ENCODE measurements around the gene RAET1E. TPM values are rescaled to one million over a fixed set of nuclear protein-coding genes. Genes with fewer than 3 reads are reported as not detected.

Gene RAET1E
- total and polyA plus RNA-seq, 2 experiments from 2014 or later = not detected

DNA sequence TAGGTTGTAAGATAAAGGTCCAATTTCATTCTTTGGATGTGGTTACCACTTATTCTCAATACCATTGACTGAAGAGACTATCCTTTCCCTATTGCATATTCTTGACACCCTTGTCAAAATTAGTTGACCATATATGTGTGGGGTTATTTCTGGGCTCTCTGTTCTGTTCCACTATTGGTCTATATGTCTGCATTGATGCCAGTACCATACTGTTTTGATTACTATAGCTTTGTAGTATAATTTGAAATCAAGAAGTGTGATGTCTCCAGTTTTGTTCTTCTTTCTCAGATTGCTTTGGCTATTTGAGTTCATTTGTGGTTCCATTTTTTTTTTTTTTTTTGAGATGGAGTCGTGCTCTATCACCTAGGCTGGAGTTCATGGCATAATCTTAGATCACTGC lies 25.7 kb downstream of the RAET1E start (continued):
- TF ChIP-seq, protein P1, sequence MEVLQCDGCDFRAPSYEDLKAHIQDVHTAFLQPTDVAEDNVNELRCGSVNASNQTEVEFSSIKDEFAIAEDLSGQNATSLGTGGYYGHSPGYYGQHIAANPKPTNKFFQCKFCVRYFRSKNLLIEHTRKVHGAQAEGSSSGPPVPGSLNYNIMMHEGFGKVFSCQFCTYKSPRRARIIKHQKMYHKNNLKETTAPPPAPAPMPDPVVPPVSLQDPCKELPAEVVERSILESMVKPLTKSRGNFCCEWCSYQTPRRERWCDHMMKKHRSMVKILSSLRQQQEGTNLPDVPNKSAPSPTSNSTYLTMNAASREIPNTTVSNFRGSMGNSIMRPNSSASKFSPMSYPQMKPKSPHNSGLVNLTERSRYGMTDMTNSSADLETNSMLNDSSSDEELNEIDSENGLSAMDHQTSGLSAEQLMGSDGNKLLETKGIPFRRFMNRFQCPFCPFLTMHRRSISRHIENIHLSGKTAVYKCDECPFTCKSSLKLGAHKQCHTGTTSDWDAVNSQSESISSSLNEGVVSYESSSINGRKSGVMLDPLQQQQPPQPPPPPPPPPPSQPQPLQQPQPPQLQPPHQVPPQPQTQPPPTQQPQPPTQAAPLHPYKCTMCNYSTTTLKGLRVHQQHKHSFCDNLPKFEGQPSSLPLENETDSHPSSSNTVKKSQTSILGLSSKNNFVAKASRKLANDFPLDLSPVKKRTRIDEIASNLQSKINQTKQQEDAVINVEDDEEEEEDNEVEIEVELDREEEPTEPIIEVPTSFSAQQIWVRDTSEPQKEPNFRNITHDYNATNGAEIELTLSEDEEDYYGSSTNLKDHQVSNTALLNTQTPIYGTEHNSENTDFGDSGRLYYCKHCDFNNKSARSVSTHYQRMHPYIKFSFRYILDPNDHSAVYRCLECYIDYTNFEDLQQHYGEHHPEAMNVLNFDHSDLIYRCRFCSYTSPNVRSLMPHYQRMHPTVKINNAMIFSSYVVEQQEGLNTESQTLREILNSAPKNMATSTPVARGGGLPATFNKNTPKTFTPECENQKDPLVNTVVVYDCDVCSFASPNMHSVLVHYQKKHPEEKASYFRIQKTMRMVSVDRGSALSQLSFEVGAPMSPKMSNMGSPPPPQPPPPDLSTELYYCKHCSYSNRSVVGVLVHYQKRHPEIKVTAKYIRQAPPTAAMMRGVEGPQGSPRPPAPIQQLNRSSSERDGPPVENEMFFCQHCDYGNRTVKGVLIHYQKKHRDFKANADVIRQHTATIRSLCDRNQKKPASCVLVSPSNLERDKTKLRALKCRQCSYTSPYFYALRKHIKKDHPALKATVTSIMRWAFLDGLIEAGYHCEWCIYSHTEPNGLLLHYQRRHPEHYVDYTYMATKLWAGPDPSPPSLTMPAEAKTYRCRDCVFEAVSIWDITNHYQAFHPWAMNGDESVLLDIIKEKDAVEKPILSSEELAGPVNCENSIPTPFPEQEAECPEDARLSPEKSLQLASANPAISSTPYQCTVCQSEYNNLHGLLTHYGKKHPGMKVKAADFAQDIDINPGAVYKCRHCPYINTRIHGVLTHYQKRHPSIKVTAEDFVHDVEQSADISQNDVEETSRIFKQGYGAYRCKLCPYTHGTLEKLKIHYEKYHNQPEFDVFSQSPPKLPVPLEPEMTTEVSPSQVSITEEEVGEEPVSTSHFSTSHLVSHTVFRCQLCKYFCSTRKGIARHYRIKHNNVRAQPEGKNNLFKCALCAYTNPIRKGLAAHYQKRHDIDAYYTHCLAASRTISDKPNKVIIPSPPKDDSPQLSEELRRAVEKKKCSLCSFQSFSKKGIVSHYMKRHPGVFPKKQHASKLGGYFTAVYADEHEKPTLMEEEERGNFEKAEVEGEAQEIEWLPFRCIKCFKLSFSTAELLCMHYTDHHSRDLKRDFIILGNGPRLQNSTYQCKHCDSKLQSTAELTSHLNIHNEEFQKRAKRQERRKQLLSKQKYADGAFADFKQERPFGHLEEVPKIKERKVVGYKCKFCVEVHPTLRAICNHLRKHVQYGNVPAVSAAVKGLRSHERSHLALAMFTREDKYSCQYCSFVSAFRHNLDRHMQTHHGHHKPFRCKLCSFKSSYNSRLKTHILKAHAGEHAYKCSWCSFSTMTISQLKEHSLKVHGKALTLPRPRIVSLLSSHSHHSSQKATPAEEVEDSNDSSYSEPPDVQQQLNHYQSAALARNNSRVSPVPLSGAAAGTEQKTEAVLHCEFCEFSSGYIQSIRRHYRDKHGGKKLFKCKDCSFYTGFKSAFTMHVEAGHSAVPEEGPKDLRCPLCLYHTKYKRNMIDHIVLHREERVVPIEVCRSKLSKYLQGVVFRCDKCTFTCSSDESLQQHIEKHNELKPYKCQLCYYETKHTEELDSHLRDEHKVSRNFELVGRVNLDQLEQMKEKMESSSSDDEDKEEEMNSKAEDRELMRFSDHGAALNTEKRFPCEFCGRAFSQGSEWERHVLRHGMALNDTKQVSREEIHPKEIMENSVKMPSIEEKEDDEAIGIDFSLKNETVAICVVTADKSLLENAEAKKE (CRISPR knock-in tag; IDR thresholded peaks at IDR 0.05) = no peak
- TF ChIP-seq NANOG (IDR thresholded peaks at IDR 0.05; ENCODE audit: borderline replicate concordance) = no peak
- TF ChIP-seq, protein P2, sequence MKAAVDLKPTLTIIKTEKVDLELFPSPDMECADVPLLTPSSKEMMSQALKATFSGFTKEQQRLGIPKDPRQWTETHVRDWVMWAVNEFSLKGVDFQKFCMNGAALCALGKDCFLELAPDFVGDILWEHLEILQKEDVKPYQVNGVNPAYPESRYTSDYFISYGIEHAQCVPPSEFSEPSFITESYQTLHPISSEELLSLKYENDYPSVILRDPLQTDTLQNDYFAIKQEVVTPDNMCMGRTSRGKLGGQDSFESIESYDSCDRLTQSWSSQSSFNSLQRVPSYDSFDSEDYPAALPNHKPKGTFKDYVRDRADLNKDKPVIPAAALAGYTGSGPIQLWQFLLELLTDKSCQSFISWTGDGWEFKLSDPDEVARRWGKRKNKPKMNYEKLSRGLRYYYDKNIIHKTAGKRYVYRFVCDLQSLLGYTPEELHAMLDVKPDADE (IDR thresholded peaks at IDR 0.05) = no peak
- TF ChIP-seq EZH2 (IDR thresholded peaks at IDR 0.05; ENCODE audit: low read depth, unreplicated experiment) = no peak

DNA sequence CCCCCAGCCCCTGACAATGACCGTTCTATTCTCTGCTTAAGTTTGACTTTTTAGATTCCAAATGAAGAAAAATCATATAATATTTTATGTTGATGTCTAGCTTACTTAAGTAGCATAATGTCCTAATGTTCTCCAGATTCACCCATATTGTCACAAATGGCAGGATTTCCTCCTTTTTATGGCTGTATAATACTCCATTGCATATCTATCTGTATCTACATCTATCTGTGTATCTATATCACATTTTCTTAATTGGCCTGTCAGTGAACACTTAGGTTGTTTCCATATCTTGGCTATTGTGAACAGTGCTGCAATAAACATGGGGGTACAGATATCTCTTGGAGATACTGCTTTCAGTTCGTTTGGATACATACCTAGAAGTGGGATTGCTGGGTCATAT lies 26.7 kb downstream of the RAET1E start:
- Histone ChIP-seq H3K4me2 (no peak overlapping the region), H3K79me2 (replicated peaks; ENCODE audit: insufficient read depth) (no peaks in the 10 kb centered on the region), H3K4me1 (ENCODE audit: insufficient read depth) (no peaks in the 10 kb centered on the region), H3K9me2 (ENCODE audit: insufficient read depth) (no peaks in the 10 kb centered on the region; the same call in none of the 2 replicates), H2AFZ (no peak overlapping the region), H4K20me1 (replicated peaks; ENCODE audit: insufficient read depth) (no peaks in the 10 kb centered on the region), H3K4me3 (no peak overlapping the region), H3F3A (replicated peaks; ENCODE audit: low read depth) (no peaks in the 10 kb centered on the region), H3K27ac (ENCODE audit: low read depth) (no peak overlapping the region), H3K27me3 (ENCODE audit: insufficient read depth) (no peaks in the 10 kb centered on the region), H3K36me3 (ENCODE audit: insufficient read depth) (no peaks in the 10 kb centered on the region)
- H3K4me3 Mint-ChIP-seq = no peak overlapping the region
- no peaks in the 10 kb centered on the region for H3K36me3 Mint-ChIP-seq (ENCODE audit: low read depth)
- H3K4me1 Mint-ChIP-seq = peaks cover 14% of the 10 kb centered on the region
- no peak overlapping the region for H3K27ac Mint-ChIP-seq
- DNase-seq (ENCODE audit: low spot score) = no peak
- no peak for ATAC-seq
- H3K27me3 Mint-ChIP-seq (ENCODE audit: insufficient read depth, low read depth, poor library complexity) = no peaks in the 10 kb centered on the region
- peaks cover 6% of the 10 kb centered on the region; the same call in 2 of the 3 replicates for H3K9me3 Mint-ChIP-seq
- TF ChIP-seq NANOG (IDR thresholded peaks at IDR 0.05; ENCODE audit: borderline replicate concordance) = no peak
- no peak for TF ChIP-seq JUNB (IDR thresholded peaks at IDR 0.05; ENCODE audit: unreplicated experiment)
- no peak for TF ChIP-seq ZNF331 (CRISPR knock-in tag; IDR thresholded peaks at IDR 0.05; ENCODE audit: low read depth)
- TF ChIP-seq, protein P3, sequence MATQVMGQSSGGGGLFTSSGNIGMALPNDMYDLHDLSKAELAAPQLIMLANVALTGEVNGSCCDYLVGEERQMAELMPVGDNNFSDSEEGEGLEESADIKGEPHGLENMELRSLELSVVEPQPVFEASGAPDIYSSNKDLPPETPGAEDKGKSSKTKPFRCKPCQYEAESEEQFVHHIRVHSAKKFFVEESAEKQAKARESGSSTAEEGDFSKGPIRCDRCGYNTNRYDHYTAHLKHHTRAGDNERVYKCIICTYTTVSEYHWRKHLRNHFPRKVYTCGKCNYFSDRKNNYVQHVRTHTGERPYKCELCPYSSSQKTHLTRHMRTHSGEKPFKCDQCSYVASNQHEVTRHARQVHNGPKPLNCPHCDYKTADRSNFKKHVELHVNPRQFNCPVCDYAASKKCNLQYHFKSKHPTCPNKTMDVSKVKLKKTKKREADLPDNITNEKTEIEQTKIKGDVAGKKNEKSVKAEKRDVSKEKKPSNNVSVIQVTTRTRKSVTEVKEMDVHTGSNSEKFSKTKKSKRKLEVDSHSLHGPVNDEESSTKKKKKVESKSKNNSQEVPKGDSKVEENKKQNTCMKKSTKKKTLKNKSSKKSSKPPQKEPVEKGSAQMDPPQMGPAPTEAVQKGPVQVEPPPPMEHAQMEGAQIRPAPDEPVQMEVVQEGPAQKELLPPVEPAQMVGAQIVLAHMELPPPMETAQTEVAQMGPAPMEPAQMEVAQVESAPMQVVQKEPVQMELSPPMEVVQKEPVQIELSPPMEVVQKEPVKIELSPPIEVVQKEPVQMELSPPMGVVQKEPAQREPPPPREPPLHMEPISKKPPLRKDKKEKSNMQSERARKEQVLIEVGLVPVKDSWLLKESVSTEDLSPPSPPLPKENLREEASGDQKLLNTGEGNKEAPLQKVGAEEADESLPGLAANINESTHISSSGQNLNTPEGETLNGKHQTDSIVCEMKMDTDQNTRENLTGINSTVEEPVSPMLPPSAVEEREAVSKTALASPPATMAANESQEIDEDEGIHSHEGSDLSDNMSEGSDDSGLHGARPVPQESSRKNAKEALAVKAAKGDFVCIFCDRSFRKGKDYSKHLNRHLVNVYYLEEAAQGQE (IDR thresholded peaks at IDR 0.05; ENCODE audit: unreplicated experiment) = no peak
